T1000 (cell line): ENCODE measurements around the gene PDLIM5.

Experiments
- DNase-seq: peaks from one replicate; lab custom pipeline; 2025; ENCODE audit warnings: mixed read lengths; lab: John Stamatoyannopoulos, UW

The PDLIM5 gene

GRCh38 chr4:94561249-94562024, 109.7 kb downstream of the PDLIM5 start:
- no peak for DNase-seq

- no peak for DNase-seq
Observed at GRCh38 chr4:94562285-94562684, 110.5 kb downstream of the PDLIM5 start.

DNA sequence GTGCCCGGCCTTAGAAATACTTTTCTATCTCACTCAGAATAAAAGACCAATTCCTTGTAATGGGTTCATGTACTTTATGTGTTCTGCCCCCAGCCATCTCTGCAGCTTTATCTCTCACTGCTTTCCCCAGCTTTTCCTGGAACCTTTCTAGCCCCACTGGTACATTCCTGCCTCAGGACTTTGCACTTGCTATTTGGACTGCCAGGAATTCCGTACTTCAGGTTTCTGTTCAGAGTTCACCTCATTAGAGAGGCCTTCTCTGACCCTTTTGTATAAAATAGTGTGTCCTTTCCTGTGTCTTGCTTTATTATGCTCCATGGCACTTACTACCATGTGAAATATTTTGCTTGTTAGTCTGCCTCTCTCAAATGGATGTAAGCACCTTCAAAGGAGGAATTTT, 112.5 kb downstream of the PDLIM5 start:
- DNase-seq = no peak

- no peak for DNase-seq
Observed at GRCh38 chr4:94566420-94566819, 114.7 kb downstream of the PDLIM5 start.

- no peak for DNase-seq
Observed at GRCh38 chr4:94567811-94568210, 116.1 kb downstream of the PDLIM5 start.

- no peak for DNase-seq
Observed at GRCh38 chr4:94570558-94570957, 118.8 kb downstream of the PDLIM5 start.

- DNase-seq = no peak
Observed at GRCh38 chr4:94571298-94571697, 119.6 kb downstream of the PDLIM5 start.

GRCh38 chr4:94571715-94572114, 120.0 kb downstream of the PDLIM5 start:
- no peak for DNase-seq

- no peak for DNase-seq
Observed at GRCh38 chr4:94574050-94574449, 122.3 kb downstream of the PDLIM5 start.

GRCh38 chr4:94574616-94575015, 122.9 kb downstream of the PDLIM5 start:
- DNase-seq = no peak

DNA sequence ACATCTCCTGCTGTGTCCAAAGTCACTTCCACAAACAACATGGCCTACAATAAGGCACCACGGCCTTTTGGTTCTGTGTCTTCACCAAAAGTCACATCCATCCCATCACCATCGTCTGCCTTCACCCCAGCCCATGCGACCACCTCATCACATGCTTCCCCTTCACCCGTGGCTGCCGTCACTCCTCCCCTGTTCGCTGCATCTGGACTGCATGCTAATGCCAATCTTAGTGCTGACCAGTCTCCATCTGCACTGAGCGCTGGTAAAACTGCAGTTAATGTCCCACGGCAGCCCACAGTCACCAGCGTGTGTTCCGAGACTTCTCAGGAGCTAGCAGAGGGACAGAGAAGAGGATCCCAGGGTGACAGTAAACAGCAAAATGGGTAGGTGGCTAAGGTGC, 123.9 kb downstream of the PDLIM5 start:
- DNase-seq = no peak

DNA sequence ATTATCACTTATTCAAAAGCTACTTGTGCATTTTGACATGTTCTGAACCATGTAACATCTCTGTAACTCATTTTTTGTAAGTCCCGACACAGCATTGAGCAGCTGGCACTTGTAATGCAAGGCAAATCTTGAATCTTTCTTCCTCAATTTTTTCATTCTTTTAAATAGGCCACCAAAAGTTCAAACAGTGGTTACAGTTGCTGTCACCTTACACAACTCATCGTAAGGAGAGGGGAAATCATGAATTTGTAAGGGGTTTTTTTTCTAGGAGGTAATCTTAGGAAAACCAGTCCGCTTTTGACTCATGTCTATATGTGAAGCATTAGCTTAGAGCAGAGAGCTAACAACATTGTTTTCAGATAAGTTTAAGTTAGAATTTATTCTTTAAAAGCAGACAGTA, 124.5 kb downstream of the PDLIM5 start:
- DNase-seq = no peak

GRCh38 chr4:94577136-94577535, 125.4 kb downstream of the PDLIM5 start:
- DNase-seq = no peak

GRCh38 chr4:94578195-94578594, 126.5 kb downstream of the PDLIM5 start:
- no peak for DNase-seq

DNA sequence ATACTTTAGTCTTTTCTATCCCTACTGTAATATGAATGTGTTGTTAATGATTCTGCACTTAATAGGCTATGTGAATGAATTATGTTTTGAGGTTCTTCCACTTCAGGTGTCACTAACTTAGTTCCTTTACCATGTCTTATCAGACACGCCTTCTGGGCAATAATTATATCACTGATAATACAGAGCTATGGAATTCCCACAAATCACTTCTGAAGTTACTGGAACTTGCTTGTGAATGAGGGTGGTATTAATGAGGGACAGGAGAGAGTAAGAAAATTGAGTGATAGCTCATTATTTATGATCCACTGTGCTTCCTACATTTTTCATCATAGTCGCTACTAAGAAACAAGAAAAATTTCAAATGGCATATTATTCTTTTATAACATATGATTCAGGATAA, 130.0 kb downstream of the PDLIM5 start:
- no peak for DNase-seq

- DNase-seq = no peak
Observed at GRCh38 chr4:94582517-94582916, 130.8 kb downstream of the PDLIM5 start.

DNA sequence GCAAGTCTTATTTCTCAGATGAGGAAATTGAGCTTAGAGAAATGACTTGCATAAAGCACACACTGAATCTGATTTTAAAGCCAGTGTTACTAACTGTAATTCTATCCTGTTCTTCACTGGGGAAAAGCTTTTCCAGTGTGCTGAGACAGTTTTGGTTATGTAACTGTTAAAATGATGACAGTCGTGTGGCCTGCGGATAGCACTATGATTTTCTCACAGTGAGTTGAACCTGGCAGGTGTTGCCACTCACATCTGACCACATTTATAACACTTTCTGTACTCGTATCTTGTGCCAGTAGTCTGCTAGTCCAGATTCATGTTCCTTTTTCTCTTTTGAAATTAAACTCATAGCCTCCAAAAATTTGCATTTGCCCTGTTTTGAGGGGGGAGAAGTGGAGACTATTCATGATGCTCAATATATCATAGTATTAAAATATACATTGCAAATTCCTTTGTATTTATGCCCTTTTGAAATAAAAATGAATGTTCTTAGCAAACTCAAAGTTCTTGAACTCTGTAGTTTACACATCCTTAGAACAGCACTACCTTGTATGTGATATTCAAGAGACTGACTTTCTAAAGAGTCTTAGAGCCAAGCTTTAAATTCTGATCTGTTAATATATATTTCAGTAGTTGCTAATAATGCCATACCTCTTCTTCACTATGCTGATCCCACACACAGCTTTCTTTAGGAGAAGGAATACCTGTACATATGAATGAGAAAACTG, 132.3 kb downstream of the PDLIM5 start:
- no peak for DNase-seq

DNA sequence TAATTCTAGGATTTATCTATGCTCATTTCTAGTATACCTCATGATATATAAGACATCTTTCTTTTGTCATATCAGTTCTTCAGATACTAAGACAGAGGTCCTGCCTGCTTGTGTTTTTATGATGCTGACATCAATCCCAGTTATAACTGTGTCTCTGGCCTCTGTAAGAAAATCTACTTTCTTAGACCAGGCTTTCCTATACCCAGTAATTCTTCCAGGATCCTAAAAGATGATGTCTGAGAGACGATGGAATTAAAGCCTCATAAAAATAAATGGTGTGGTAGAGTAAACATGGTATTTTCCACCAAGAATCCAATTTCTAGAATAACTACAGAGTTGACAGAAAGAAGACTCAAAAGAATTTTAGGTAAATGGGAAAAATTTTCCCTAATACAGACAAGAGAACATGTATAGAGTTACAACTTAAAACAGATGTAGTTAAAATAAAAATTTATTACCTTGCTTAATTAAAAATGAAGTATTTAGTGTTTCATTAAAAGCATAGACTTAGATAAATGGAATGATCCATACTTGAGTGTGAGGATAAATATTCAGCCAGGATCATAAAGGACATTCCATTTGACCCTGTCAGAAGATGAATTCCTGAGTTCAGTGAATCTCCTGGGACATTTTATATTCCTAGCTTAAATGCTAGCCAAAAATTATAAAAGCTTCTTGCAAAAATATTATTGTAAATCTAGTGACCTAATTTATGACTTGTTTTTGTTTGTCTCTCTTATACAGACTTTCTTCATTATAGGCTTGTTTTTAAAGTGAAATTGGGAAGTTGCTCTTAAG, 137.4 kb downstream of the PDLIM5 start:
- no peak for DNase-seq

DNA sequence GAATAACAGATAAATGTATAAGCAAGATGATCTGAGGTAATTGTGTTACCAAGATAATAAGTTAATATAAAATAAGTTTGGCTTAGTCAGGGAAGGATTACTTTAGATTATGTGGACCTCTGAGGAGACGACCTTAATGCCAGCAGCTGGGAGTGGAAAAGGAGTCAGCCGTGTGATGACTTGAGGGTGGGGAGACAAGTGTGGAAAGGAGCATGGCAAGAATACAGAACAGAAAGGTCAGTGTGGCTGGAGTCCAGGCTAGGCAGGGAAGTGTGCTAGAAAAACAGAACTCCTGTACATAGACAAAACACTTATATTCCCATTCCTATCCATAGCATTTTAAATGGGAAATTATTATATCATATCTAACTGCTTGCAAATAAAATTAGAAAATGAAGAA, 138.8 kb downstream of the PDLIM5 start:
- DNase-seq = no peak

- no peak for DNase-seq
Observed at GRCh38 chr4:94591289-94591688, 139.5 kb downstream of the PDLIM5 start.

- DNase-seq = no peak
Observed at GRCh38 chr4:94595013-94595412, 143.3 kb downstream of the PDLIM5 start.

DNA sequence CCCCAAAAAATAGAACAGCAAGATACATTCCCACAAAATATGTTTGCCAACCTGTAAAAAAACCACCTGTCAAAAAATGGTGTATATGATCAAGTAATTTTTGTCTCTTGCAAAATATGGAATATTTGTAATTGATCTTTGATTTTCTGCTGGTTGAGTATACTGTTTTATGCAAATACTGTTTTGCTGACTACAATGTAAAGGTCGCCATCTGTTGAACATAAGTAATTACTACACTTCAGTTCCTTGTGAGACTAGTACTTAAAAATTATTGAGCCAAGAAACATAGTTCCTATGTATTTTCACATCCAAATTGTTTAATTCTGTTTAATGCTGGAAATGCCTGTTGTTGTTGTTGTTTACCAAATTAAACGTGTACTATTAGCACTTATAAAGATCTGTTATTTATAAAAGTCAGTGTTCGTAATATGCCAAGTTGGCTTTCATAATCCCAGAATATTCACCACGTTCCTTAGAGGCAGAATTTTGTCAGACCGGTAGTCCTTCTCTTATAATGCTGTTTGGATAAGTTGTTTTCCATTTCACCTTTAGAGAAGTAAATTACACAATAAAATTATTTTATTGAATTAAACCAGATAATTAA, 144.2 kb downstream of the PDLIM5 start:
- DNase-seq = no peak
